GM12874 (cell line): ENCODE measurements around the gene TAPT1.

ENCODE experiments used
- TF ChIP-seq, protein P1 (sequence below): IDR thresholded peaks from 2 replicates; pipeline ENCODE4 v1.5.1; 2011; ENCODE audit warnings: low read depth, mild to moderate bottlenecking, control low read depth, low read length, moderate library complexity; ENCODE audit not compliant: insufficient read depth

Gene TAPT1

DNA sequence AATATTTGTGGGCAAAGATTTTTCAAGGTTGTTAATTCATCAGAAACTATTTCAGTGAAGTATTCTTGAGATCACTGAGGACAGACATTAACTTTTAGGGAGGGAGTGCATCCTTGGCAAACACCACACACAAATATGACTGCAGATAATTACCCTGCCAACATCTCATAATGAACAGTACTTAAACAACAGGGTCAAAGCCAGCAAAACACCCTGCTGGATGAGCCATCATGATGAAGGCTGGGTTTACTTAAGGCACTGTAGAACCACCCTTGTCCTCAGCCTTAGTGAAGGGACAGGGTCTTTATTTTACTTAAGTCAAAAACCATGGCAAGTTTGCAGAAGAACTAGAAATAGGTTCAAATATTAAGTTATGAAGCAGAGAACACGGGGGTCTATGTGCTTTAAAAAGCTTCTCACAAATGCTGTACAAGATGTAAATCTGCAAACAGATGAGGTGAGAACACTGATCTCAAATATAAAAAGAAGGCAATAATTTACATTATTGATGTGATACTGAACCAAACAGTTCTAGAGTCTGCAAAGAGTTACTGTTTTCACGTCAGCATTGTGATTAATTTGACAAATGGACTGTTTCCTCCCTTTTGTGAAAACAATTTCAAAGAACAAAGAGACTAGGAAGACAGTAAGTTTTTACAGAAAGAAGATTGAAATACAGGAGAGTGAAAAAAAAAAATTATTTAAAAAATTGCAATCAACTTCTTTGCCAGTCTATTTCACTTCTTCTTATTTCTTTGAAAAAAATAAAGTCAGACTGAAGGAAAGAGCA lies 28.2 kb downstream of the TAPT1 start:
- TF ChIP-seq, protein P1, sequence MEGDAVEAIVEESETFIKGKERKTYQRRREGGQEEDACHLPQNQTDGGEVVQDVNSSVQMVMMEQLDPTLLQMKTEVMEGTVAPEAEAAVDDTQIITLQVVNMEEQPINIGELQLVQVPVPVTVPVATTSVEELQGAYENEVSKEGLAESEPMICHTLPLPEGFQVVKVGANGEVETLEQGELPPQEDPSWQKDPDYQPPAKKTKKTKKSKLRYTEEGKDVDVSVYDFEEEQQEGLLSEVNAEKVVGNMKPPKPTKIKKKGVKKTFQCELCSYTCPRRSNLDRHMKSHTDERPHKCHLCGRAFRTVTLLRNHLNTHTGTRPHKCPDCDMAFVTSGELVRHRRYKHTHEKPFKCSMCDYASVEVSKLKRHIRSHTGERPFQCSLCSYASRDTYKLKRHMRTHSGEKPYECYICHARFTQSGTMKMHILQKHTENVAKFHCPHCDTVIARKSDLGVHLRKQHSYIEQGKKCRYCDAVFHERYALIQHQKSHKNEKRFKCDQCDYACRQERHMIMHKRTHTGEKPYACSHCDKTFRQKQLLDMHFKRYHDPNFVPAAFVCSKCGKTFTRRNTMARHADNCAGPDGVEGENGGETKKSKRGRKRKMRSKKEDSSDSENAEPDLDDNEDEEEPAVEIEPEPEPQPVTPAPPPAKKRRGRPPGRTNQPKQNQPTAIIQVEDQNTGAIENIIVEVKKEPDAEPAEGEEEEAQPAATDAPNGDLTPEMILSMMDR, result no peak

DNA sequence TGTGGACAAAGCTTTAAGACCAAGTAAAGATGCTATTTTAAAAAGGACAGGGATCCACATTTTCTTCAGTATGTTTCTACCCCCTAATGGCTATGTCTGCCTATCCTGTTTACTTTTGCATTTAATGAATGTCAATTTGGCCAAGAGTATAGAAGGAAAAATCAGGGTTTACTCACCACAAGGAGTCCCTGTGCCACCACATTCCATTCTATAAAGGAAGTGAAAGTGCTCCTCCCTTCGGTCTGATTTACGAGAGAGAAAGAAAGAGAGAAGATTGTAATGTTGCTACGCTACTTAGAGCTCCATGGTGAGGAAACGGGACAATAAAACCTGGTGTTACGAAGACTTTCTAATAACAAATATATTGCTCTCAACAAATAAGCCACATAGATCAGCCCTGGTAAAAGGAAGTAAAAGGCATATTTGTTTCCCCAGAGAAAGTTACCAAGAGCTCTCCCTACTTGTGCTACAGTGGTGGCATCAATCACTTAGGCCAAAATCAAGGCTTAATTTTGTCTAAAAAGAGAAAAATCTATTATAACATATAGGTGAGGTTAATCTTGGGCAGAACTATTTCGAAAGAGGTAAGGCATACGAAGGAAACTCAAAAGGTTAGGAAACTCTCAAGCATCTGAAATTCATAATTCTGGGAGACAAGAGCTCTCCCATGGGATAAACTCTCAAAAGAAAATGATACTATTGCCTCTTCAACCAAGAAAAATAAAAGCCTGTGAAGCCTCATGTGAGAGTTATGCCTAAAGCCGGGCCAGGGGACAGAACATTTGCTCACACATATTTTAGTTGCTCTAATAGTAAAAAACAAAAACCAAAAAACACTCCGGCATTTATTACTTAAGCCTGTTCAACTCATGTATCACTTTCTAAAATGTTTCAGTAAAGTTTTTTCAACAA lies 29.5 kb downstream of the TAPT1 start:
- TF ChIP-seq, protein P1, result no peak

DNA sequence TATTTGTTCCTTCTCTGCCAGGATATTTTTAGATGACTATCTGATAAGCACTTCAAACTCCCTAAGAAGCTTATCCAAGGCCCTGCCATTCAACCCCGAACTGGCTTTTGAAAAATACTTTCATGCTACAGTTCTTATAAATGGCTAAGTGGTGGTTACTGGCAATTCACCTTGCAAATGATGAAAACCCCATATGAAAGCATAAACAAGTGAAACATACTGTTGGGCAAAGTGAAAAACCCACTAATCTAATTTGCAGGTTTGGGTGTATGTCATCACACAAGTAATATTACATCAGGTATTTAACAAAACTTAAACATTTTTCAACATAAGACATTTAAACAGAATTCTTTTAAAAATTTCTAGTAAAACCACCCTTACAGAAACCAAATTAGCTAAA lies 31.1 kb downstream of the TAPT1 start:
- TF ChIP-seq, protein P1, result no peak

DNA sequence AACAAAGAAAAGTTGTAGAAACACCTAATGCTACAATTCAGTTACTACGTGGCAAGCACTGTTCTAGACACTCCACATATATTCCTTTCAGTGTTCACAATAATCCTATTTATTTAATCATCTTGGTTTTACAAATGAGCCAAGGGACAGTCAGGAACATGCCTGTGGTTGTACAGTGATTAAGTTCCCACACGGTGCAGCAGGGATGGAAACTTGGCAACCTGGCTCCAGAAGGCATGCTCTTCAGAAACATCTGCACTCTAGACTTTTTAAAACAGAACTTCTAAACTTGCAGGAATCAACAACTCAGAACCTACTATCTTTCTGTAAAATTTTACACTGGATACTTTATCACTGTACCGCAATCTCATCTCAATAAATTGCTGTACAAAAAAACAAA lies 32.1 kb downstream of the TAPT1 start:
- TF ChIP-seq, protein P1, result no peak

DNA sequence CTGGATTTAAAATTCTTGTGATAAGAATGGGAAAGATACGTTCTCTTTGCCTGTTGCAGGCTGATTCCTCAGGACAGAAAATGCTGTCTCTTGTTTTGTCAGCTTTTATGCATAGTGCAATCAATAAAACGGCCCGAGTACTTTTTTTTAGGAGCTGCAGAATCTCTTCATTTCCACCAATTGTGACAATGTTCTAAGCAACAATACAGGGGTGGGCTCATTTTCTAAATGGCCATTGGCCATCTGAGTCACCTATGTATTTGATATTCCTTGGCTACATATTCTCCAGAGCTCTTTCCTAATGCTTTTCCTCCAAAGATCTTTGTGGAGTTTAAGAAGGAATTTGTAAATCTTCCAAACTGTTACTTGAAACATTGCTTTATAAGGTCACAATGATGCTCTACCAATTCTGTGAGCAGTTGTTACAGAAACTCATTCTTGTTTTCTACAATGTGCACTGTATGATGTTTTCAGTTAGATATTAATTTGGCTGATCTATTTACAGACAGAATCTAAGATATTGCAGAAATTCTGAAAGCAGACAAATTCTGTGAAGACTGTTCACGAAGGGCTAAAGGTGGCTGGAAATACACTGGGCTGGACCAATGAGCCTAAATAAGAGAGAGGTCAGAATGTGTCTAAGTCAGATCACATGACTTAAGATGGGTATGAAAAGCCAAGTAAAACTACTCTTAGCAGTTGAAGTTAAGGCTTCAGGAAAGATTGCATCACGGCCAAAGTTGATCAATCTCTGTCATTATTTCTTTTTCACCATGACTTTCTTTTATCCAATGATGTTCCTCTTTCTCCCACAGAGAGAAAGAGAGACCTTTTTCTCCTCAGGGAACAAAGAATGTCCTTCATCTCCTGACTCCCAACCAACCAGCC lies 33.4 kb downstream of the TAPT1 start:
- TF ChIP-seq, protein P1, result no peak

DNA sequence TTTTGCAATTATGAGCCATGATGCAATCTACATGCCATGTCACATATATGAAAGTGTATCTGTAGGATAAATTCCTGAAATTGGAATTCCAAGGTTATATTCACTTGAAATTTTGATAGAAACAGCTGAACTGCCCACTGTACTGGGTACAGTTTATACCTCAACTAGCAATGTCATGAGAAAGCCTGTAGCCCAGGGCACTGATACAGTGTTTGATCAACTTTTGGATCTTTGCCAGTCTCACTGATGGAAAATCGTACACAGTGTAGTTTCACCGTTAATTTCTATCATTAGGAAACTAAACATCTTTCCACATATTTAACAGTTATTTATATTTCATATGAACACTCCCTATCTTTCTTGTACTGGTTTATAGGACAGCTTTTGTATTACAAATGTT lies 34.2 kb downstream of the TAPT1 start:
- TF ChIP-seq, protein P1, result no peak

DNA sequence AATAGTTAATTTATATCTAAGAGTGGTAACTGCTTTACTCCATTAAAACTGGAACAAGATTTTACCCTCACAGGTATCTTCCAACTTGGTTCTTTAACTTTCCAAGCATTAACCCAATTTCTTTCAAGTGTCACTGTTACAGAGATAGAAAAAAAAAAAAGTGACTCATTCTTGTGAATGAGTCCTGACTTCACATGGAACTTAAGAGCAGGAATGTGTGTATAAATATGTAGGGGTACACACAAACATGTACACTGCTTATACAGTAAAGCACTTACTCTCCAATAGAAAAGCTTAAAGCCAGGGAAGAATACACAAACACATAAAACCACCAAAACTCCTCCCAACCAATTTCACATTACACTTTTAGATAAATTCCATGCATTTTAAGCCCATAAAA lies 38.8 kb downstream of the TAPT1 start:
- TF ChIP-seq, protein P1, result no peak
